Measurements from ENCODE around the gene HK3. TPM values are rescaled to one million over a fixed set of nuclear protein-coding genes. Genes with fewer than 3 reads are reported as not detected.

Gene HK3
- total RNA-seq, 1 donor from 2014 or later = 41.1 TPM

Other genes with a start within 250 kb of the HK3 start
- gene UNC5A, start 88.8 kb downstream of the HK3 start, total RNA-seq = 0.29 TPM
- gene UIMC1, start 107.4 kb upstream of the HK3 start, total RNA-seq = 39.1 TPM
- 13.0 TPM for gene ZNF346, start 123.3 kb upstream of the HK3 start, total RNA-seq
- 0.42 TPM for gene FGFR4, start 187.6 kb upstream of the HK3 start, total RNA-seq
- 74.6 TPM for gene NSD1, start 234.4 kb upstream of the HK3 start, total RNA-seq